ENCODE data around the gene CELF2. TPM values are rescaled to one million over a fixed set of nuclear protein-coding genes. Genes with fewer than 3 reads are reported as not detected.

CELF2 gene
- total RNA-seq, 3 donors from 2014 or later (not counting 1 experiment from before 2014, with no cell fraction given), result 282 to 298 (median 295) TPM

- H3K27me3 Mint-ChIP-seq (ENCODE audit: low read depth in 2 of 2), result no peaks in the 10 kb centered on the region
- ATAC-seq (no peak), DNase-seq (no peak)
- intact Hi-C loops (cut with micrococcal nuclease), result no loop called here
- Histone ChIP-seq H3K4me3 (ENCODE audit: low read length) (no peak overlapping the region), H3K27me3 (ENCODE audit: control insufficient read depth, insufficient read depth, low read length) (no peaks in the 10 kb centered on the region), H3K27ac (ENCODE audit: low read length) (no peak overlapping the region), H3K36me3 (ENCODE audit: control insufficient read depth, insufficient read depth, low read length) (peaks cover 81% of the 10 kb centered on the region), H3K9me3 (ENCODE audit: control insufficient read depth, insufficient read depth, low read length) (no peaks in the 10 kb centered on the region), H3K4me1 (ENCODE audit: control insufficient read depth, insufficient read depth, low read length) (peaks cover 15% of the 10 kb centered on the region)
- TF ChIP-seq, protein P1, sequence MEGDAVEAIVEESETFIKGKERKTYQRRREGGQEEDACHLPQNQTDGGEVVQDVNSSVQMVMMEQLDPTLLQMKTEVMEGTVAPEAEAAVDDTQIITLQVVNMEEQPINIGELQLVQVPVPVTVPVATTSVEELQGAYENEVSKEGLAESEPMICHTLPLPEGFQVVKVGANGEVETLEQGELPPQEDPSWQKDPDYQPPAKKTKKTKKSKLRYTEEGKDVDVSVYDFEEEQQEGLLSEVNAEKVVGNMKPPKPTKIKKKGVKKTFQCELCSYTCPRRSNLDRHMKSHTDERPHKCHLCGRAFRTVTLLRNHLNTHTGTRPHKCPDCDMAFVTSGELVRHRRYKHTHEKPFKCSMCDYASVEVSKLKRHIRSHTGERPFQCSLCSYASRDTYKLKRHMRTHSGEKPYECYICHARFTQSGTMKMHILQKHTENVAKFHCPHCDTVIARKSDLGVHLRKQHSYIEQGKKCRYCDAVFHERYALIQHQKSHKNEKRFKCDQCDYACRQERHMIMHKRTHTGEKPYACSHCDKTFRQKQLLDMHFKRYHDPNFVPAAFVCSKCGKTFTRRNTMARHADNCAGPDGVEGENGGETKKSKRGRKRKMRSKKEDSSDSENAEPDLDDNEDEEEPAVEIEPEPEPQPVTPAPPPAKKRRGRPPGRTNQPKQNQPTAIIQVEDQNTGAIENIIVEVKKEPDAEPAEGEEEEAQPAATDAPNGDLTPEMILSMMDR (IDR thresholded peaks at IDR 0.05), result no peak
- no peak overlapping the region for H3K4me3 Mint-ChIP-seq
- 84% methylated on average over 9 of the region's 9 CpGs for WGBS (ENCODE audit: insufficient coverage)
- H3K9me3 Mint-ChIP-seq, result no peaks in the 10 kb centered on the region
- peaks cover 17 to 27% of the 10 kb centered on the region in 2 donors for H3K4me1 Mint-ChIP-seq
- peaks cover 19% of the 10 kb centered on the region for H3K36me3 Mint-ChIP-seq
- no peak overlapping the region for H3K27ac Mint-ChIP-seq
Measured at GRCh38 chr10:11282156-11282555, 264.5 kb downstream of the CELF2 start.

GRCh38 chr10:11282661-11283060 is 265.0 kb downstream of the CELF2 start:
- intact Hi-C loops (cut with micrococcal nuclease), result no loop called here
- TF ChIP-seq, protein P1 (IDR thresholded peaks at IDR 0.05), result no peak
- H3K27ac ChIP-seq (ENCODE audit: low read length), result no peak overlapping the region
- Mint-ChIP-seq H3K9me3 (no peaks in the 10 kb centered on the region), H3K27me3 (ENCODE audit: low read depth in 2 of 2) (no peaks in the 10 kb centered on the region), H3K4me3 (no peak overlapping the region), H3K4me1 (peaks cover 14 to 22% of the 10 kb centered on the region in 2 donors), H3K36me3 (peaks cover 19% of the 10 kb centered on the region), H3K27ac (no peak overlapping the region)
- H3K4me3 ChIP-seq (ENCODE audit: low read length), result no peak overlapping the region
- no peaks in the 10 kb centered on the region for H3K9me3 ChIP-seq (ENCODE audit: control insufficient read depth, insufficient read depth, low read length)
- no peak for ATAC-seq
- no peaks in the 10 kb centered on the region for H3K27me3 ChIP-seq (ENCODE audit: control insufficient read depth, insufficient read depth, low read length)
- H3K36me3 ChIP-seq (ENCODE audit: control insufficient read depth, insufficient read depth, low read length), result peaks cover 80% of the 10 kb centered on the region
- DNase-seq, result no peak
- WGBS (ENCODE audit: insufficient coverage), result 97% methylated on average over 8 of the region's 8 CpGs
- peaks cover 15% of the 10 kb centered on the region for H3K4me1 ChIP-seq (ENCODE audit: control insufficient read depth, insufficient read depth, low read length)

- no peak for ATAC-seq
- H3K27me3 ChIP-seq (ENCODE audit: control insufficient read depth, insufficient read depth, low read length), result no peaks in the 10 kb centered on the region
- H3K9me3 Mint-ChIP-seq, result no peaks in the 10 kb centered on the region
- no peaks in the 10 kb centered on the region for H3K9me3 ChIP-seq (ENCODE audit: control insufficient read depth, insufficient read depth, low read length)
- H3K27ac Mint-ChIP-seq, result no peak overlapping the region
- peaks cover 15% of the 10 kb centered on the region for H3K4me1 ChIP-seq (ENCODE audit: control insufficient read depth, insufficient read depth, low read length)
- peaks cover 80% of the 10 kb centered on the region for H3K36me3 ChIP-seq (ENCODE audit: control insufficient read depth, insufficient read depth, low read length)
- no peak overlapping the region for H3K4me3 Mint-ChIP-seq
- no peak for DNase-seq
- H3K27ac ChIP-seq (ENCODE audit: low read length), result no peak overlapping the region
- H3K27me3 Mint-ChIP-seq (ENCODE audit: low read depth in 2 of 2), result no peaks in the 10 kb centered on the region
- H3K4me3 ChIP-seq (ENCODE audit: low read length), result no peak overlapping the region
- H3K4me1 Mint-ChIP-seq, result peaks cover 18 to 25% of the 10 kb centered on the region in 2 donors
- peaks cover 14% of the 10 kb centered on the region for H3K36me3 Mint-ChIP-seq
- intact Hi-C loops (cut with micrococcal nuclease), result no loop called here
- 99% methylated on average over 6 of the region's 7 CpGs for WGBS (ENCODE audit: insufficient coverage)
- TF ChIP-seq, protein P1 (IDR thresholded peaks at IDR 0.05), result no peak
Measured at GRCh38 chr10:11284291-11285085, 266.8 kb downstream of the CELF2 start.
